ENCODE measurements around the gene FHIT.
A peak's percentile ranks its signal among the peaks of the same experiment; 100 is the strongest.

Gene FHIT

DNA sequence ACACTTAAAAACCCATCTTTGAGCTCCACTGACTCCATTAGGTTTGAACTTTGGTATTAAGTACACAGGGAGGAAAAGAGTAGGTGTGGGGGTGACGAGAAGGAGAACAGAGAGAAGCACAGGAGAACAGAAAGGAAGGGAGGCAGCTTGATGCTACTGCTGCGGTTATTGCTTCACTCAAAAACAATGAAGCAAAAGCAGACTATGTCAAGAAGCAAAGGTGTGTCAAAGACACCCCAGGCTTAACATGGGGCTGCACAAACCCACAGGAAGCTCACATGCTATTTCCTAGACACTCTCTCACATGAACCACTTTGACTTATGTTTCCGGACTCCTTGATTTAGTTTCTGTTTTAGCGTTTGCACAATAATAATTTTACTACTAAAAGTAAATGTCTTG lies 1240.5 kb downstream of the FHIT start:
- H3K27me3 ChIP-seq = no peaks in the 10 kb centered on the region
- no peaks in the 10 kb centered on the region for H3K9me3 ChIP-seq
- TF ChIP-seq, protein P1, sequence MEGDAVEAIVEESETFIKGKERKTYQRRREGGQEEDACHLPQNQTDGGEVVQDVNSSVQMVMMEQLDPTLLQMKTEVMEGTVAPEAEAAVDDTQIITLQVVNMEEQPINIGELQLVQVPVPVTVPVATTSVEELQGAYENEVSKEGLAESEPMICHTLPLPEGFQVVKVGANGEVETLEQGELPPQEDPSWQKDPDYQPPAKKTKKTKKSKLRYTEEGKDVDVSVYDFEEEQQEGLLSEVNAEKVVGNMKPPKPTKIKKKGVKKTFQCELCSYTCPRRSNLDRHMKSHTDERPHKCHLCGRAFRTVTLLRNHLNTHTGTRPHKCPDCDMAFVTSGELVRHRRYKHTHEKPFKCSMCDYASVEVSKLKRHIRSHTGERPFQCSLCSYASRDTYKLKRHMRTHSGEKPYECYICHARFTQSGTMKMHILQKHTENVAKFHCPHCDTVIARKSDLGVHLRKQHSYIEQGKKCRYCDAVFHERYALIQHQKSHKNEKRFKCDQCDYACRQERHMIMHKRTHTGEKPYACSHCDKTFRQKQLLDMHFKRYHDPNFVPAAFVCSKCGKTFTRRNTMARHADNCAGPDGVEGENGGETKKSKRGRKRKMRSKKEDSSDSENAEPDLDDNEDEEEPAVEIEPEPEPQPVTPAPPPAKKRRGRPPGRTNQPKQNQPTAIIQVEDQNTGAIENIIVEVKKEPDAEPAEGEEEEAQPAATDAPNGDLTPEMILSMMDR (IDR thresholded peaks at IDR 0.05; ENCODE audit: low read depth, low read length) = no peak
- no peak overlapping the region for H3K4me3 ChIP-seq (ENCODE audit: low read depth, low read length)
- DNase-seq = no peak
- no peaks in the 10 kb centered on the region for H3K4me1 ChIP-seq
- H3K36me3 ChIP-seq = no peaks in the 10 kb centered on the region

DNA sequence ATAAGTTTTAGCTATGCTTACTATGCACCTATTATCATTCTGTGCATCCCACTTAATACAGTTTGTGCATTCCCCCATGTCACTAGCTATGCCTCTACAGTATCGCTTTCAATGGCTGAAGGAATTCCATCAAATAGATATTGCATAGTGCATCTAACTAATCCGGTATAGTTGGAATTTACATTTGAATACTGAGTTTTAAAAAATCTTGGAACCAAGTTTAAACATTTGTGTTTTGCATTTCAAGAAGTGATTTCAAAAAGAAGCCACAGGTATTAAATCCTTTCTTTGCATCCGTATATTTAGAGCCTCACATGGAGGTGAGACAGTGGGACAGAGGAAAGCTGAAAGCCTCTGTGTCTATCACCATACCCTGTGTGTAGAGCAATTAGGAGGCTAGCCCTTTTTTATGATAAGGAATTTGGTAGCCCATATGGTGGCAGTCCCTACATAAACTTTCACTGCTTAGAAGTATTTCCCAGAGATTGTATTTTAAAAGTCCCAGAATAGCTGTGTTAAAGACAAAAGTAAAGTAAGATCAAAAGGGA lies 1241.2 kb downstream of the FHIT start:
- TF ChIP-seq, protein P1 (IDR thresholded peaks at IDR 0.05; ENCODE audit: low read depth, low read length) = no peak
- H3K4me3 ChIP-seq (ENCODE audit: low read depth, low read length) = no peak overlapping the region
- H3K9me3 ChIP-seq = no peaks in the 10 kb centered on the region
- no peaks in the 10 kb centered on the region for H3K4me1 ChIP-seq
- no peak for DNase-seq
- H3K36me3 ChIP-seq = no peaks in the 10 kb centered on the region
- no peaks in the 10 kb centered on the region for H3K27me3 ChIP-seq

DNA sequence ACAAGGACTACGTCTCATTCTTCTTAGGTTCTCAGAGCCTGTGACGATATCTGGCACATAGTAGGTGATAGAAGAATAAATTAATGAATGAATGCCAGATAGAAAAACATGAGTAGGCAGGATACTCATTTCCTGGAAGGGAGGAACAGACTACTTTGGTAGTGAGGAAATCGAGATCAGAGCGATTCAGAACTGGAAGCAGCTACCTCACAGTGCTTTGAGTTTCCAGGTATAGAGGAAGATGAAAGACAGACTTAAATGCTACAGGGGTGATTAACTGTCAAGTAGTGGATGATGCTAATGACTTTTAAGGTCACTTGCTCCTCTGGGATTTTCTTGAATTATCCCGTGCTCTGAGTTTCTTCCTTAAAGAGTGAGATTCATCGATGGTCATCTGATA lies 1249.9 kb downstream of the FHIT start:
- DNase-seq = no peak
- H3K4me1 ChIP-seq = peaks cover 9% of the 10 kb centered on the region
- TF ChIP-seq, protein P1 (IDR thresholded peaks at IDR 0.05; ENCODE audit: low read depth, low read length) = no peak

DNA sequence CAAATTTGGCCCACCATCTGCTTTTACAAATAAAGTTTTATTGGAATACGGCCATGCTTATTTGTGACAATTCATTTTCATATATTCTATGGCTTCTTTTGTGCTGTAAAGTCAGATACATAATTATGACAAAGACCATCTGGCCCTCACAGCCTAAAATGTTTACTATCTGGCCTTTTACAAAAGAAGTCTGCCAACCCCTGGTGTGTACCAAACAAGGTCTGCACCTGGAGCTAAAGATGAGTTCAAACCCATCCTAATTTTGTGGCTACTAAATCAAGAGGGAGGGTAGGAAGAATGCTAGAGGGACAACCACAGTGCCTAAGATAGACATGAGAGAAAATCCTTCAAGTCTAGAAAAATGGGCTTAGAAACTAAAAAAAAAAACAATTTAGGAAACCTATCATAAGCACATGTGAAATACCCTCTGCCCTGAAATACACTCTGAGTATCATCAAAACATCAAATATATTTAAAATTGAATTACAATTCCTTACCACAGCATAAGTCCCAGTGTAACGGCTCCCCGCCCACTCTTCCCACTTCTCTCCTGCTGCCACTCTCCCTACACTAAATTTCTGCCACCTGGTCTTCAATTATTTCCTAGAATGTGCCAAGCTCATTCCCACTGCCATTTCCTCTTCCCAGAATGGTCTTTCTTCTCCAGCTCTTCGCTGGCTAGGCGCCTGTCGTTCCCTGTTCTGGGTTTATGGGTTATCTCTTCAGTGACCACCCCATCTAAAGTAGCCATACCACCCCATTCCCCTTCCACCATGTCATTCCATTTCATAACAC lies 1250.7 kb downstream of the FHIT start:
- H3K36me3 ChIP-seq = no peaks in the 10 kb centered on the region

More for the DNA sequence above, 1249.9 kb downstream of the FHIT start:
- no peaks in the 10 kb centered on the region for H3K36me3 ChIP-seq
- H3K4me3 ChIP-seq (ENCODE audit: low read depth, low read length) = no peak overlapping the region
- H3K9me3 ChIP-seq = no peaks in the 10 kb centered on the region
- no peaks in the 10 kb centered on the region for H3K27me3 ChIP-seq

GRCh38 chr3:59998058-59998457 lies 1253.2 kb downstream of the FHIT start:
- peak; percentile 22 for DNase-seq
- Histone ChIP-seq H3K4me3 (ENCODE audit: low read depth, low read length) (no peak overlapping the region), H3K27me3 (no peaks in the 10 kb centered on the region), H3K4me1 (peaks cover 9% of the 10 kb centered on the region), H3K36me3 (no peaks in the 10 kb centered on the region), H3K9me3 (no peaks in the 10 kb centered on the region)
- TF ChIP-seq, protein P1 (IDR thresholded peaks at IDR 0.05; ENCODE audit: low read depth, low read length) = no peak

More for the DNA sequence above, 1250.7 kb downstream of the FHIT start:
- Histone ChIP-seq H3K27me3 (no peaks in the 10 kb centered on the region), H3K9me3 (no peaks in the 10 kb centered on the region), H3K4me3 (ENCODE audit: low read depth, low read length) (no peak overlapping the region), H3K4me1 (peaks cover 9% of the 10 kb centered on the region)
- TF ChIP-seq, protein P1 (IDR thresholded peaks at IDR 0.05; ENCODE audit: low read depth, low read length) = no peak
- no peak for DNase-seq

GRCh38 chr3:59997583-59997982 lies 1253.7 kb downstream of the FHIT start:
- TF ChIP-seq, protein P1 (IDR thresholded peaks at IDR 0.05; ENCODE audit: low read depth, low read length) = no peak
- Histone ChIP-seq H3K4me3 (ENCODE audit: low read depth, low read length) (no peak overlapping the region), H3K27me3 (no peaks in the 10 kb centered on the region), H3K36me3 (no peaks in the 10 kb centered on the region), H3K9me3 (no peaks in the 10 kb centered on the region), H3K4me1 (peaks cover 9% of the 10 kb centered on the region)
- no peak for DNase-seq
